Measurements from ENCODE around the gene CSH2.
"Not testable (repeated sequence)": the region's sequence is repeated elsewhere in the genome, so short reads cannot be mapped to it uniquely, and the experiment has no call there.

CSH2 gene

DNA sequence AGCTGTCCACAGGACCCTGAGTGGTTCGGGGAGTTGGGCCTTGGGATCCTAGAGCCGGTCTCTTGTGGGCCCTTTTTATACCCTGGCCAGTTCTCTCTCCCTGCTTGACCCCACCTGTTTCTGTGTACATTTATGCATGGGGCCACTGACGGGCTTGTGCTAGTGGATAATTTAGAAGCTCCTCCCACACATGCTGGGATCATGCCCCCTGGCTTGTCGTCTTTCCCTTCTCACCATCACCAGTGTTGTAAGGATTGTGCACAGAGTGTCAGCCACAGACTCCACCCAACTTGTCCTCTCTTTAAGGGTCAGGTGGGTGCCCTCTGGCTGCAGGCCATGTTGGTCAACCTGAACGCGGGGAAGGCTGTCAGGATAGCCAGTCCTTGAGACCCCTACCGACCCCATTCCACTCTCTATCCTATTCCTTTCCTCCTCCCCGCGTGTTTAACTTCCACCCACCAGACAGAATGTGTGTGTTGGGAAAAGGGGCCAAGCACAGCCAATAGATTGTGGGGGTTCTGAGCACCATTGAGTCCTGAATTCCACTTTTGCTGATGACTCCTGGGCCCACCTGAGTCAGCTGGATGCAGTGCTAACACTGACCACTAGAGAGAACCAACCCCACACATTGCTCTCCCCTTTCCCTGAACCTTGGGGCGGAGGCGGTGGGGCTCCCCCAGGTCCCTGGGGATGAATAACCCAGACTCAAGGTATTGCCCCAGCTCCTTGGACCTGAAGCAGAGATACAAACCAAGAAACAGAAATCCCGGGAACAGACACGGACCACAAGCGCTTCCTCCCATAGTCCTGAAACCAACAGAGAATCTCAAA lies 23.3 kb upstream of the CSH2 start, which contains the start of gene CSH1:
CSH1 (minus strand) TSS at position 51 of the 831 bp plus-strand sequence. CDS start 63 bp downstream, outside the sequence.
- not testable (repeated sequence) for DNase-seq (ENCODE audit: low read depth)

DNA sequence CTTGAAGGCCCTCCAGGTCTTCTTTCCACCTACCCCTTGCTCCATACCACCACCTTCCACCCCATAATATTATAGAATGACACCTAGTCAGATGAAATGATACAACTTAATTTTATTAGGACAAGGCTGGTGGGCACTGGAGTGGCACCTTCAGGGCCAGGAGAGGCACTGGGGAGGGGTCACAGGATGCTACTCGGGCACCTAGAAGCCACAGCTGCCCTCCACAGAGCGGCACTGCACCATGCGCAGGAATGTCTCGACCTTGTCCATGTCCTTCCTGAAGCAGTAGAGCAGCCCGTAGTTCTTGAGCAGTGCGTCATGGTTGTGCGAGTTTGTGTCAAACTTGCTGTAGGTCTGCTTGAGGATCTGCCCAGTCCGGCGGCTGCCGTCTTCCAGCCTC lies 21.3 kb upstream of the CSH2 start:
- DNase-seq (ENCODE audit: low read depth), result not testable (repeated sequence)

DNA sequence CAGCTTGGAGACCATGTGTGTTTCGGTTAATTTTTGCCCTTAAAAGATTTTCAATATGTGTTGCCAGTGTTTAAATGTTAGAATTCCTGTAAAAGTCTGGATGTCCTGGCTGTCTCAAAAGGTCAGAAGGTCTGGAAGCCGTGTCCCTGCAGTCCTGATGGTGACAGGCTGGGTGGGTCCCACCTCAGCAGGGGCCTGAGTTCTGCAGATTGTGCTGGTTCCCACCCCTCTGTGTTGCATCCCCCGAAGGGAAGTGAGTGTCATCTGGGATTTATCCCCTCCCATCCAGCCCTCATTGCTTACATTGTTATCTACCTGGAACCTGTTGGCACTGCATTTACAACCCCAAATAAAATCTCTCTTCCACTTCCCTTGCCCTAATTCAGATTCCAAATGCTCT lies 20.5 kb upstream of the CSH2 start:
- not testable (repeated sequence) for DNase-seq (ENCODE audit: low read depth)

DNA sequence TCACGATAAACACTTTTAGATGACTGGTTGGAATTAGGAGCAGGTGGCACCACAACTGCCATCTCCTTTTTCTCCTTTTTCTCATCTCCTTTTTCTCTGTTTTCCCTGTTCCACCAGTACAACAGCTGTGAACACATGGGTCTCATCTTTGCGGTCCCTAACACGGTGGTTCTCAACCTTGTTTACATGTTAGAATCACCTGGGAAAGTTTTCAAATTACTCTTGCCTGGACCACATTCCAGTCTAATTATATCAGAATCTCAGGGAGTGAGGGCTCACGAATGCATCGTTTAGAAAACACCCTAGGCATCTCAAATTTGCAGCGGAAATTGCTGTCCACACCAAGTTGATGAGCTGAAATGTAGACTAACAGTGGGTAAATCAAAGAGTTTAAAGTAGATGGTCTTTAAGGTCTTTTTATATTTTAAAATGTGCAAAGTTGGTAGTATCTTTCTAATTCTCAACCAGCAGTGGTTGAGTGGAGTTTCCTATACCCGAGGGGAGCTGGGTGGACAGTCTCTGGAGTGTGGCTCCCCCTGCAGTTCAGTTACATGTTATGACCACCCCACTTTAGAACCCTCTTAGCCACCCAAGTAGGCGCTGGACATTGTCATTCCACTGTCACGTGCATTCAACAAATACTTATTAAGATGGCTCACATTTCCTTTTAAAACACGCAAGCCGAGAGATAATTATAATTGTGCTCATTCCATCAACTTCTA lies 19.0 kb upstream of the CSH2 start:
- DNase-seq (ENCODE audit: low read depth), result not testable (repeated sequence)

DNA sequence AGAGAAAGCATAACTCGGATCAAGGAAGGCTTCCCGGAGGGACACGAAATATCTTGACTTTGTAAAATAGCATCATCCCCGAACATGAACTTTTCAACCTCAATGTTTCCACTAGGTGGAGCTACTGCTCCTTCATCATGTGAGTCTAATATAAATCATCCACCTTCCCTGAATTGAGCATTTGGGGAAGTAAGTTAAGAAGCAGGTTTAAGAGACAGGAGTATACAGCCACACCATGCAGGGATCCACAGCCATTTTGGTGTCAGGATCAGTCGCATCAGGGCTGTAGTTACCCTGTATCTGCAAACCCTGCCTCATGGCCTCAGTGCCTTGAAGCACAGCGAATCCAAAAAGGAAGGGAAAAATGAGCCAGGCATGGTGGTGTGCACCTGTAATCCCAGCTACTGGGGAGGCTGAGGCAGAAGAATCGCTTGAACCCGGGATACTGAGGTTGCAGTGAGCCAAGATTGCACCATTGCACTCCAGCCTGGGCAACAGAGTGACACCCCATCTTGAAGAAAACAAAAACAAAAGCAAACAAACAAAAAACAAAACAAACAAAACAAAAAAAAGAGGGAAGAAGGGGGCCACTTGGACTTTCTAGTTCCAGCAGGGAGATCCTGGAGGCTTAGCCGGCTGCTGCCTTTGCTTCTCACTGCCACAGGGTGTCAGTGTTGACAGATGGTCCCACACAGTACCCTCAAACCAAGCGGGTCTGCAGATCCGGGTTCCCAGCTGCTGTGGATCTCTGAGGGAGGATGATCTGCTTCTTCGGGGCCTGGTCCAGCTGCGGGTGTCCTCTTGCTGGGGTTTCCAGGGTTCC lies 15.8 kb upstream of the CSH2 start:
- not testable (repeated sequence) for DNase-seq (ENCODE audit: low read depth)

DNA sequence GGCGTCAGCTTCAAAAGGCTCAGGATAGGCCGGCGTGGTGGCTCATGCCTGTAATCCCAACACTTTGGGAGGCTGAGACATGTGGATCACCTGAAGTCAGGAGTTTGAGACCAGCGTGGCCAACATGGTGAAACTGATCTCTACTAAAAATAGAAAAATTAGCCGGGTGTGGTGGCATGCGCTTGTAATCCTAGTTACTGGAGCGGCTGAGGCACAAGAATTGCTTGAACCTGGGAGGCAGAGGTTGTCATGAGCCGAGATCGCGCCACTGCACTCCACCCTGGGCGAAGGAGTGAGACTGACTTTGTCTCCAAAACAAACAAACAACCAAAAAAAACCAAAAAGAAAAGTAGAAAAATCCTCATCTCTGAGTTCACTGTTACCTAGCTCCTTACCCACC lies 11.6 kb upstream of the CSH2 start:
- not testable (repeated sequence) for DNase-seq (ENCODE audit: low read depth)

DNA sequence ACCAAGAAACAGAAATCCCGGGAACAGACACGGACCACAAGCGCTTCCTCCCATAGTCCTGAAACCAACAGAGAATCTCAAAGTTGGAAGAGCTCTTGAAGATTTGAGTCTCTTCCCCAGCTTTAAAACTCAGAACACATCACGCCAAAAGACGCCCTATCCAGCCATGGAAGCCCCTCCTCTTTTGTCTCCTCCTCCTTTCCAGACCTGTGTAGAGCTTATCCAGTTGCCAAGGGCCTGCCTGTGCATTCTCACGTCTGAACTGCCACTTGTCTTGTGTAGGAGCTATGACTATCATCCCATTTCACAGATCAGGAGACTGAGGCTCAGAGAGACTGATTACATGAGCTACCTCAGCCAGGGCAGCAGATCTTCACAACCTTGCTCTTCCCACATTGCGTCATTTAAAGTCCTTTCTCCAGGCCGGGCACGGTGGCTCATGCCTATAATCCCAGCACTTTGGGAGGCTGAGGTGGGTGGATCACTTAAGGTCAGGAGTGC lies 9.2 kb upstream of the CSH2 start:
- DNase-seq (ENCODE audit: low read depth), result not testable (repeated sequence)

DNA sequence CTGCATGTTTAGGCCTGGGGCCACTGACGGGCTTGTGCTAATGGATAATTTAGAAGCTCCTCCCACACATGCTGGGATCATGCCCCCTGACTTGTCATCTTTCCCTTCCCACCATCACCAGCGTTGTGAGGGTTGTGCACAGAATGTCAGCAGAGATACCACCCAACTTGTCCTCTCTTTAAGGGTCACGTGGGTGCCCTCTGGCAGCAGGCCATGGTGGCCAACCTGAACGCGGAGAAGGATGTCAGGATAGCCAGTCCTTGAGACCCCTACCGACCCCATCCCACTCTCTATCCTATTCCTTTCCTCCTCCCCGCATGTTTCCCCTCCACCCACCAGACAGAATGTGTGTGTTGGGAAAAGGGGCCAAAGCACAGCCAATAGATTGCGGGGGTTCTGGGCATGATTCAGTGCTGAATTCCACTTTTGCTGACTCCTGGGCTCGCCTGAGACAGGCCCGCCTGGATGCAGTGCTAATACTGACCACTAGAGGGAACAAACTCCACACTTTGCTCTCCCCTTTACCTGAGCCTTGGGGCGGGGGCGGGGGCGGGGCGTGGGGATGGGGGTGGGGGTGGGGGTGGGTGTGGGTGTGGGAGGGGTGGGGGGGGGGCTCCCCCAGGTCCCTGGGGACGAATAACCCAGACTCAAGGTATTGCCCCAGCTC lies 8.6 kb upstream of the CSH2 start, which contains the start of gene GH2:
GH2 (minus strand) TSS at position 10 of the 667 bp plus-strand sequence. CDS start 143 bp downstream, outside the sequence.
- DNase-seq (ENCODE audit: low read depth), result no peak

DNA sequence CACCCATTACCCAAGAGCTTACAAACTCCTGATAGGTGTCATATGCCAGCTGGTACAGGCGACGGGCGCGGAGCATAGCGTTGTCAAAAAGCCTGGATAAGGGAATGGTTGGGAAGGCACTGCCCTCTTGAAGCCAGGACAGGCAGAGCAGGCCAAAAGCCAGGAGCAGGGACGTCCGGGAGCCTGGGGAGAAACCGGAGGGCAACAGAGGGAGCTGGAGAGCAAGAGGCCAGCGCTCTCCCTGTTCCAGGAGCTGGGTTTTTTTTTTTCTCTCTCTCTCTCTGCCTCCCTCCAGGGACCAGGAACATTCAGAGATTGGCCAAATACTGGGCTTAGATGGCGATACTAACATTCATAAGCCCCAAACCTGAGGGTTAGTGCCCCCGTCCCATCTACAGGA lies 7.9 kb upstream of the CSH2 start:
- not testable (repeated sequence) for DNase-seq (ENCODE audit: low read depth)

DNA sequence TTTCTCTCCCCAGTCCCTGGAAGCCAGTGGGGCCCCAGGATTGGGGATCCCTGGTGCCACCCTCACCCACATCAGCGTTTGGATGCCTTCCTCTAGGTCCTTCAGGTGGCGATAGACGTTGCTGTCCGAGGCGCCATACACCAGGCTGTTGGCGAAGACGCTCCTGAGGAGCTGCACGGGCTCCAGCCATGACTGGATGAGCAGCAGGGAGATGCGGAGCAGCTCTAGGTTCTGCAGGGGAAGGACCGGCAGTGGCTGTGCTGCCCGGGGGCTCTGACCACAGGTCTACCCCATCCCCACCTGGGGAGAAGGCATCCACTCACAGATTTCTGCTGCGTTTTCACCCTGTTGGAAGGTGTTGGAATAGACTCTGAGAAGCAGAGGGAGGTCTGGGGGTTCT lies 7.2 kb upstream of the CSH2 start:
- no peak for DNase-seq (ENCODE audit: low read depth)

DNA sequence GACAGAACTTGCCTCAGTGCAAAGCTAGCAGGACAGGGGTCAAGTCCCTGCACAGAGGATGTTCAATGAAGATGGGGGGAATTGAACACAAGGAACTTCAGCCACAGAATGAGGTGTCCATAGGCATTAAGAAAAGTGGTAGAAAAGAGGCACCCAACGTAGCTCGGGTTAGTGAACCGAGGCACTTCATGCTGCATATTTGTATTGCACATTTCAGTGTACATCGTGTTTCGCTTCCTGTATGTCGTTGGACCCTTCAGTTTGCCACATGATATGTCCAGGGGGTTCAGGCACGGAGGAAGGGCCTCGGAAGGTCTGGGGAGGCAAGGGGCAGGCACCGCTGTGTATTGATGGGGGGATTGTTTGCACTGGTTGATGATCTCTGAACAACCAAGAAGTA lies 4.9 kb upstream of the CSH2 start:
- not testable (repeated sequence) for DNase-seq (ENCODE audit: low read depth)

DNA sequence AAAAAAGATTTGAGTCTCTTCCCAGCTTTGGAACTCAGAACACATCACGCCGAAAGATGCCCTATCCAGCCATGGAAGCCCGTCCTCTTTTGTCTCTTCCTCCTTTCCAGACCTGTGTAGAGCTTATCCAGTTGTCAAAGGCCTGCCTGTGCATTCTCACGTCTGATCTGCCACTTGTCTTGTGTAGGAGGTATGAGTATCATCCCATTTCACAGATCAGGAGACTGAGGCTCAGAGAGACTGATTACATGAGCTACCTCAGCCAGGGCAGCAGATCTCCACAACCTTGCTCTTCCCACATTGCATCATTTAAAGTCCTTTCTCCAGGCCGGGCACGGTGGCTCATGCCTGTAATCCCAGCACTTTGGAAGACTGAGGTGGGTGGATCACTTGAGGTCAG lies 1.2 kb upstream of the CSH2 start:
- not testable (repeated sequence) for DNase-seq (ENCODE audit: low read depth)

DNA sequence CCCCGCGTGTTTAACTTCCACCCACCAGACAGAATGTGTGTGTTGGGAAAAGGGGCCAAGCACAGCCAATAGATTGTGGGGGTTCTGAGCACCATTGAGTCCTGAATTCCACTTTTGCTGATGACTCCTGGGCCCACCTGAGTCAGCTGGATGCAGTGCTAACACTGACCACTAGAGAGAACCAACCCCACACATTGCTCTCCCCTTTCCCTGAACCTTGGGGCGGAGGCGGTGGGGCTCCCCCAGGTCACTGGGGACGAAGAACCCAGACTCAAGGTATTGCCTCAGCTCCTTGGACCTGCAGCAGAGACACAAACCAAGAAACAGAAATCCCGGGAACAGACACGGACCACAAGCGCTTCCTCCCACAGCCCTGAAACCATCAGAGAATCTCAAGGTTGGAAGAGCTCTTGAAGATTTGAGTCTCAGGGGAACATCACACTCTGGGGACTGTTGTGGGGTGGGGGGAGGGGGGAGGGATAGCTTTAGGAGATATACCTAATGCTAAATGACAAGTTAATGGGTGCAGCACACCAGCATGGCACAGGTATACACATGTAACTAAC lies 667 bp upstream of the CSH2 start:
- not testable (repeated sequence) for DNase-seq (ENCODE audit: low read depth)

DNA sequence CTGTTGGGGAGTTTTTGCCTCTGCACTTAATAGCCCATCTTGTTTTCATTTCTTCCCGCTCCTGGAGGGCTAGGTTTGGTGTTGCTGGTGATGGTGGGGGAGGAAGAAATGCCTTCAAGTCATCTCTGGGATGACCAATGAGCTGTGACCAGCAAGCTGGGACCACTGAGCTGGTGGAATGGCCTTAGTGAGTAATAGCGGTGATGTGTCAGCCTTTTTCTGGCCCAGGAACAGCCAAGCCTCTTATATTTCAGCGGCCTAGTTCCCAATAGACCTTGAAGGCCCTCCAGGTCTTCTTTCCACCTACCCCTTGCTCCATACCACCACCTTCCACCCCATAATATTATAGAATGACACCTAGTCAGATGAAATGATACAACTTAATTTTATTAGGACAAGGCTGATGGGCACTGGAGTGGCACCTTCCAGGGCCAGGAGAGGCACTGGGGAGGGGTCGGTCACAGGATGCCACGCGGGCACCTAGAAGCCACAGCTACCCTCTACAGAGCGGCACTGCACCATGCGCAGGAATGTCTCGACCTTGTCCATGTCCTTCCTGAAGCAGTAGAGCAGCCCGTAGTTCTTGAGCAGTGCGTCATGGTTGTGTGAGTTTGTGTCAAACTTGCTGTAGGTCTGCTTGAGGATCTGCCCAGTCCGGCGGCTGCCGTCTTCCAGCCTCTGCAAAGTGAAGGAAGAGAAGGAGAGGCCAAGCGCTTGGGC lies 1.7 kb downstream of the CSH2 start:
- not testable (repeated sequence) for DNase-seq (ENCODE audit: low read depth)

DNA sequence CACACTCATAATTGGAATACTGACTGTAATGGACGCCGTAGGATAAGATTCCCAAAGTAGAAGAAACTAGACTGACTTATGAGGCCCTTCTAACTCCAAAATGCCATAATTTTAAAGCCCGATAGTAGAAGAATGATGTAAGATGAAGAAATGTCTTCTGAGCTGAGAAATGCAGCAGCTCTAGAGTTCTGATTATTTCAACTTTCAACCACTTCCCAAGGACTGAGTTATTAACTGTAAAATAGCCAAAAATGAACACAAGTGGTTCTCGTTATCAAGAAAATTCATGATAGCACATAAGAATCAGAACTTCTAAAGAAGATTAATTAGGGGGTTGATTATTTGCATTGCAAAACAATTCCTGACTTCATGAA lies 3.2 kb downstream of the CSH2 start:
- DNase-seq (ENCODE audit: low read depth), result not testable (repeated sequence)

DNA sequence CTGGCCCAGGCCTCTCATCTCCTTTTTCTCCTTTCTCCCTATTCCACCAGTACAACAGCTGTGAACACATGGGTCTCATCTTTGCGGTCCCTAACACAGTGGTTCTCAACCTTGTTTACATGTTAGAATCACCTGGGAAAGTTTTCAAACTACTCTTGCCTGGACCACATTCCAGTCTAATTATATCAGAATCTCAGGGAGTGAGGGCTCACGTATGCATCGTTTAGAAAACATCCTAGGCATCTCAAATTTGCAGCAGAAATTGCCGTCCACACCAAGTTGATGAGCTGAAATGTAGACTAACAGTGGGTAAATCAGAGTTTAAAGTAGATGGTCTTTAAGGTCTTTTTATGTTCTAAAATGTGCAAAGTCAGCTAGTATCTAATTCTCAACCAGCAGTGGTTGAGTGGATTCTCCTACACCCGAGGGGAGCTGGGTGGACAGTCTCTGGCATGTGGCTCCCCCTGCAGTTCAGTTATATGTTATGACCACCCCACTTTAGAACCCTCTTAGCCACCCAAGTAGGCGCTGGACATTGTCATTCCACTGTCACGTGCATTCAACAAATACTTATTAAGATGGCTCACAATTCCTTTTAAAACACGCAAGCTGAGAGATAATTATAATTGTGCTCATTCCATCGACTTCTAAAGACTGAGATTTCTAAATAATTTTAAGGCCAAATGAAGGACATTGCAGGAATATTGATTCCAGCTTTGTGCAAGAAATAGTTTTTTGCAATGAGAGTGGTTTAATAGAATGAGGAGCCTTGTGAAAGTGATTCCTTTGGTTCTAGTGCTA lies 3.8 kb downstream of the CSH2 start:
- DNase-seq (ENCODE audit: low read depth), result not testable (repeated sequence)

DNA sequence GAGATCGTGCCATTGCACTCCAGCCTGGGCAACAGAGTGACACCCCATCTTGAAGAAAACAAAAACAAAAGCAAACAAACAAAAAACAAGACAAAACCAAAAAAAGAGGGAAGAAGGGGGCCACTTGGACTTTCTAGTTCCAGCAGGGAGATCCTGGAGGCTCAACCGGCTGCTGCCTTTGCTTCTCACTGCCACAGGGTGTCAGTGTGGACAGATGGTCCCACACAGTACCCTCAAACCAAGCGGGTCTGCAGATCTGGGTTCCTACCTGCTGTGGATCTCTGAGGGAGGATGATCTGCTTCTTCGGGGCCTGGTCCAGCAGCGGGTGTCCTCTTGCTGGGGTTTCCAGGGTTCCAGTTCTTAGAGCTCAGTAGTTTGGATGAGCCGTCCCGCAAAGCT lies 6.9 kb downstream of the CSH2 start:
- DNase-seq (ENCODE audit: low read depth), result not testable (repeated sequence)

DNA sequence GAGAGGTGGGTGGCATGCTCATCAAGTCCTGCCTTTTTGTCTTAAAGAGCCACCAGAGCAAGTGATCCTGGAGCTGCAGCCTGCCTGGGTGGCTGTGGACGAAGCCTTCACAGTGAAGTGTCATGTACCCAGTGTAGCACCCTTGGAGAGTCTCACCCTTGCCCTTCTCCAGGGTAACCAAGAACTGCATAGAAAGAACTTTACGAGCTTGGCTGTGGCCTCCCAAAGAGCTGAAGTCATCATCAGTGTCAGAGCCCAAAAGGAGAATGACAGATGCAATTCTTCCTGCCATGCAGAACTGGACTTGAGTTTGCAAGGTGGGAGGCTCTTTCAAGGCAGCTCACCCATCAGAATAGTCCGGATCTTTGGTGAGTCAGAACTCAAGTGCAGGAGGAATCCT lies 14.2 kb downstream of the CSH2 start:
- no peak for DNase-seq (ENCODE audit: low read depth)

DNA sequence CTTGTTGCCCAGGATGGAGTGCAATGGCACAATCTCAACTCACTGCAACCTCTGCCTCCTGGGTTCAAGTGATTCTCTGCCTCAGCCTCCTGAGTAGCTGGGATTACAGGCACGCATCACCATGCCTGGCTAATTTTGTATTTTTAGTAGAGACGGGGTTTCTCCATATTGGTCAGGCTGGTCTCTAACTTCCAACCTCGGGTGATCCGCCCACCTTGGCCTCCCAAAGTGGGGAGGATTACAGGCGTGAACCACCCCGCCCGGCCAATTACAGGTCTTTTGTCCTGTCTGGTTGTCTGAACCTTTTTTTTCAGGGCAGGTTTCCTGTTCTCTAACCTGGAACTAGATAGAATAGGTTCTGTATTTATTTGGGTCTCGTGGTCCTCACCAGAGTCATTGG lies 17.1 kb downstream of the CSH2 start:
- DNase-seq (ENCODE audit: low read depth), result not testable (repeated sequence)

DNA sequence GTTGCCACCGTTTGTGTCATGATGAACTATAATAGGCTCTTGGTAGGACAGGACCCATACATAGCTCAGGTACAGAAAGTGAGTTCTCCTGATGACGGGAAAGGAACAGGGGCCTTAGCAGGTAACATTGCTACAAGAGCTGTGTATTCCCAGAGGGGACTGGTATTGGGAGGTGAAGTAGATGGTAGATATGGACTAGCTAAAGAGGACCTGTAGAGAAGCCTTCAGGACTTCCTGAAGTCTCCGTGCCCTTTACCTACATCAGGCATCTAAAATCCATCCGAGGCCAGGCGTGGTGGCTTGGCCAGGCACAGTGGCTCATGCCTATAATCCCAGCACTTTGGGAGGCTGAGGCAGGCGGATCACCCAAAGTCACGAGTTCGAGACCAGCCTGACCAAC lies 18.3 kb downstream of the CSH2 start:
- no peak for DNase-seq (ENCODE audit: low read depth)

Data from stimulated activated CD8-positive, alpha-beta memory T cell treated with anti-CD3 and anti-CD28 coated beads, Interleukin-12 subunit alpha, Interleukin-12 subunit beta, amount 100 ng/mL, for 4 hours (primary cell).